B cell (primary cell): ENCODE data around the gene RPTOR. TPM values are rescaled to one million over a fixed set of nuclear protein-coding genes. Genes with fewer than 3 reads are reported as not detected.

Experiments
- ATAC-seq: fragments of 200-7000 bp; cut with Tn5 transposase; one replicate; pipeline ENCODE4 v1.10.0; 2021; ENCODE audit warnings: low read depth, mild to moderate bottlenecking, moderate number of reproducible peaks, moderate library complexity
- CTCF ChIA-PET: fragments of 350-600 bp; sonication (Branson Sonifier 250); formaldehyde crosslinking; loops from one replicate; lab custom pipeline; 2021; ENCODE audit warnings: antibody characterized with exemption, inconsistent platforms; lab: Charles Lee
- POLR2A ChIA-PET: fragments of 350-600 bp; sonication (Branson Sonifier 250); formaldehyde crosslinking; loops from one replicate; lab custom pipeline; 2021; ENCODE audit warnings: antibody characterized with exemption; lab: Charles Lee
- DNase-seq: peaks from one replicate; pipeline ENCODE4 v3.0.0; 2013
- H2AFZ ChIP-seq: 2 replicates; pipeline ENCODE4 v1.6.1; 2012; ENCODE audit warnings: mild to moderate bottlenecking, low read depth, low read length; ENCODE audit not compliant: insufficient read depth, poor library complexity, severe bottlenecking
- H3K27ac ChIP-seq, 2 donors: 1 replicate in 1 of 2; 2 replicates in 1 of 2; pipeline ENCODE4 v1.5.1; 2012 to 2013; ENCODE audit warnings: low read length in 2 of 2, mild to moderate bottlenecking in 2 of 2, moderate library complexity in 1 of 2
- H3K27me3 ChIP-seq, 4 experiments: fragments of 200-600 bp in 1 of 4; sonication (generic) in 1 of 4; replicated peaks in 1 of 4; 1 replicate in 2 of 4; 2 replicates in 2 of 4; pipeline versions ENCODE4 v1.6.1 to v1.7.0; 2013 to 2016; ENCODE audit warnings: low read length in 3 of 4, mild to moderate bottlenecking in 2 of 4, mixed read lengths in 1 of 4, moderate library complexity in 1 of 4; ENCODE audit not compliant: insufficient read depth in 4 of 4, control insufficient read depth in 3 of 4; ENCODE audit errors: control extremely low read depth in 1 of 4
- H3K36me3 ChIP-seq, 2 experiments: replicated peaks in 1 of 2; 1 replicate in 1 of 2; 2 replicates in 1 of 2; pipeline versions ENCODE4 v1.6.1 to v1.7.1; 2013; ENCODE audit warnings: low read length in 1 of 2; ENCODE audit not compliant: insufficient read depth in 2 of 2, control insufficient read depth in 1 of 2; ENCODE audit errors: control extremely low read depth in 1 of 2, extremely low read depth in 1 of 2
- H3K4me1 ChIP-seq, 2 donors: fragments of 200-600 bp in 1 of 2; sonication (generic) in 1 of 2; 1 replicate in 1 of 2; 2 replicates in 1 of 2; pipeline versions ENCODE4 v1.5.1 to v1.6.1; 2013 to 2017; ENCODE audit warnings: low read length in 2 of 2; ENCODE audit not compliant: control insufficient read depth in 2 of 2, insufficient read depth in 2 of 2
- H3K4me2 ChIP-seq: replicated peaks from 2 replicates; pipeline ENCODE3; 2012; ENCODE audit warnings: mild to moderate bottlenecking, low read depth, low read length; ENCODE audit not compliant: poor library complexity, severe bottlenecking
- H3K4me3 ChIP-seq, 5 experiments: fragments of 200-600 bp in 1 of 5; sonication (generic) in 1 of 5; 1 replicate in 3 of 5; 2 replicates in 2 of 5; pipeline versions ENCODE4 v1.5.1 to v1.7.0; 2011 to 2016; ENCODE audit warnings: low read length in 4 of 5, mild to moderate bottlenecking in 4 of 5, low read depth in 2 of 5, control low read depth in 1 of 5, moderate library complexity in 1 of 5; ENCODE audit not compliant: insufficient read depth in 1 of 5; ENCODE audit errors: control extremely low read depth in 1 of 5, extremely low read depth in 1 of 5
- H3K79me2 ChIP-seq: fragments of 200-600 bp; sonication (generic); one replicate; pipeline ENCODE4 v1.6.0; 2016; ENCODE audit warnings: low read length; ENCODE audit not compliant: control insufficient read depth, insufficient read depth
- H3K9ac ChIP-seq: fragments of 200-600 bp; sonication (generic); 2 replicates; pipeline ENCODE4 v1.6.1; 2017; ENCODE audit warnings: mild to moderate bottlenecking, low read length, moderate library complexity
- H3K9me3 ChIP-seq, 3 donors: one replicate each; pipeline versions ENCODE4 v1.6.1 to v1.7.1; 2013; ENCODE audit warnings: low read length in 2 of 3; ENCODE audit not compliant: control insufficient read depth in 2 of 3, insufficient read depth in 1 of 3; ENCODE audit errors: control extremely low read depth in 1 of 3
- H4K20me1 ChIP-seq: 2 replicates; pipeline ENCODE4 v1.6.0; 2012; ENCODE audit warnings: mild to moderate bottlenecking, low read length; ENCODE audit not compliant: insufficient read depth, control insufficient read depth, poor library complexity, severe bottlenecking
- H3K27ac Mint-ChIP-seq: one replicate; pipeline ENCODE4 v1.8.0; 2021; ENCODE audit warnings: mixed read lengths
- H3K27me3 Mint-ChIP-seq: one replicate; pipeline ENCODE4 v1.8.0; 2021; ENCODE audit warnings: mixed read lengths
- H3K4me1 Mint-ChIP-seq: one replicate; pipeline ENCODE4 v1.8.0; 2021; ENCODE audit warnings: mixed read lengths
- H3K4me3 Mint-ChIP-seq: one replicate; pipeline ENCODE4 v1.8.0; 2021; ENCODE audit warnings: mixed read lengths
- H3K9me3 Mint-ChIP-seq: one replicate; pipeline ENCODE4 v1.8.0; 2022; ENCODE audit warnings: mixed read lengths; ENCODE audit not compliant: insufficient read depth
- CTCF ChIP-seq: fragments of 200-600 bp; IDR thresholded peaks from one replicate; pipeline ENCODE4 v1.8.0; 2022; ENCODE audit warnings: antibody characterized with exemption, mild to moderate bottlenecking
- EZH2 ChIP-seq: IDR thresholded peaks from 2 replicates; pipeline ENCODE4 v1.6.1; 2012; ENCODE audit warnings: borderline replicate concordance, low read depth, mild to moderate bottlenecking, moderate library complexity, low read length; ENCODE audit not compliant: insufficient read depth, poor library complexity, severe bottlenecking
- WGBS: methylation state at CpG from one replicate; pipeline ENCODE4 v1.1.5; 2013; ENCODE audit warnings: missing lambda C conversion rate; ENCODE audit not compliant: insufficient coverage; 5-methylcytosine and 5-hydroxymethylcytosine counted together
- intact Hi-C: fragments of 100-400 bp; cut with micrococcal nuclease; formaldehyde crosslinking; loops from one replicate; pipeline ENCODE4 v1.10.0; 2022
- polyA plus RNA-seq: library from polyadenylated mRNA; depleted of rRNA; stranded (reverse); fragments of >200 nt; gene quantifications from 2 replicates; pipeline ENCODE4 v1.2.3, GENCODE V29; 2012
- total RNA-seq, 2 donors: library from RNA; stranded (reverse); fragments of 120-200 nt in 1 of 2; gene quantifications; 1 replicate in 1 of 2; 2 replicates in 1 of 2; pipeline versions ENCODE4 v1.2.3 to v1.2.4, GENCODE V29; 2013 to 2022

The RPTOR gene
- total and polyA plus RNA-seq, 2 donors (not counting 1 experiment from before 2014, with no cell fraction given): 13.4 to 58.8 TPM

GRCh38 chr17:80558046-80558445, 13.4 kb downstream of the RPTOR start:
- no peak overlapping the region for H3K4me3 ChIP-seq
- intact Hi-C loops: no loop called here
- 70% methylated on average over 6 of the region's 6 CpGs for WGBS
- POLR2A ChIA-PET: no interaction called here
- H3K36me3 ChIP-seq: peaks cover 0 to 15% of the 10 kb centered on the region in 2 experiments
- no peak for ATAC-seq
- Mint-ChIP-seq H3K4me1 (peaks cover 10% of the 10 kb centered on the region), H3K27me3 (no peaks in the 10 kb centered on the region), H3K27ac (no peak overlapping the region), H3K4me3 (no peak overlapping the region), H3K9me3 (no peaks in the 10 kb centered on the region)
- peaks cover 86% of the 10 kb centered on the region for H3K79me2 ChIP-seq
- H3K9ac ChIP-seq: no peak overlapping the region
- CTCF ChIA-PET: interaction anchor here (0.8 kb wide), 1 partner anchor 19 kb away, joined by 3 read pairs; no protein-coding TSS in a partner anchor
- no peaks in the 10 kb centered on the region for H3K27me3 ChIP-seq
- H3K27ac ChIP-seq: no peak overlapping the region
- no peaks in the 10 kb centered on the region for H3K4me1 ChIP-seq
- no peak overlapping the region for H2AFZ ChIP-seq
- H4K20me1 ChIP-seq: peaks cover 56% of the 10 kb centered on the region
- no peaks in the 10 kb centered on the region for H3K9me3 ChIP-seq
- DNase-seq: no peak
- TF ChIP-seq CTCF (no peak), EZH2 (no peak)
- no peak overlapping the region for H3K4me2 ChIP-seq

DNA sequence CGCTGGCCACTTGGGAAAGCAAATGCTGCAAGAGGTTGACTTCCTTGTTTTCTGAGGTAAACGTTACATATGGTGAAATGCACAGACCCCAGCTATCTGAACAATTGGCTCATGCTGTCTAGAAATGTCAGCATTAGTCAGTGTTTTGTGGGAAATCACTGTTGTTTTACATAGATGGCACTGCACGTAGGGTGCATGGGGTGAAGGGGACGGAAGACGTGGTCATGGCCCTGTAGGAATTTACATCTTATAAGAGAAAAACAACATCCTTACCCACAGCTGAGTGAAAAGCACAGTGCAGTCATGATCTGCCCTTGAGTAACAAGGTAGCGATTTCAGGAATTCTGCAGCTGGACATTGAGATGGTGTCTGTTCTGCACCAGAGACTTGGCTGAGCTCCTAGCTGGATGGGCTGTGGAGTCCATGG, 15.2 kb downstream of the RPTOR start:
- H3K4me3 ChIP-seq: no peak overlapping the region
- DNase-seq (no peak), ATAC-seq (no peak)
- ChIA-PET POLR2A (no interaction called here), CTCF (interaction anchor here (1.1 to 1.3 kb wide), 2 partner anchors 16 to 133 kb away, joined by 3 read pairs; no protein-coding TSS in a partner anchor)
- Mint-ChIP-seq H3K4me1 (peaks cover 14% of the 10 kb centered on the region), H3K4me3 (no peak overlapping the region), H3K27ac (no peak overlapping the region), H3K9me3 (no peaks in the 10 kb centered on the region), H3K27me3 (no peaks in the 10 kb centered on the region)
- TF ChIP-seq CTCF (no peak), EZH2 (no peak)
- H3K9ac ChIP-seq: no peak overlapping the region
- no peak overlapping the region for H2AFZ ChIP-seq
- no peaks in the 10 kb centered on the region for H3K9me3 ChIP-seq
- peaks cover 84% of the 10 kb centered on the region for H3K79me2 ChIP-seq
- WGBS: 96% methylated on average over 3 of the region's 6 CpGs
- no peak overlapping the region for H3K27ac ChIP-seq
- H3K27me3 ChIP-seq: no peaks in the 10 kb centered on the region
- intact Hi-C loops: no loop called here
- H3K36me3 ChIP-seq: peaks cover 0 to 15% of the 10 kb centered on the region in 2 experiments
- H4K20me1 ChIP-seq: peaks cover 58% of the 10 kb centered on the region
- no peaks in the 10 kb centered on the region for H3K4me1 ChIP-seq
- H3K4me2 ChIP-seq: no peak overlapping the region
